Naive thymus-derived CD8-positive, alpha-beta T cell (primary cell): Measurements from ENCODE around the gene ACOXL. TPM values are rescaled to one million over a fixed set of nuclear protein-coding genes. Genes with fewer than 3 reads are reported as not detected.
A peak's percentile ranks its signal among the peaks of the same experiment; 100 is the strongest.

Experiments
- ATAC-seq, 2 donors: fragments of 150-1000 bp; cut with Tn5 transposase in 1 of 2; sonication (Bioruptor Pico), chemical (Tn5 transposase) in 1 of 2; 1 replicate in 1 of 2; 2 replicates in 1 of 2; pipeline ENCODE4 v1.10.0; 2021; ENCODE audit warnings: mild to moderate bottlenecking in 2 of 2, moderate library complexity in 2 of 2
- POLR2A ChIA-PET: fragments of 350-600 bp; sonication (Branson Sonifier 250); formaldehyde crosslinking; loops from one replicate; lab custom pipeline; 2021; ENCODE audit warnings: antibody characterized with exemption; lab: Charles Lee
- DNase-seq, 10 donors: peaks; one replicate each; pipeline versions ENCODE4 v3.0.0 to v3.0.0-alpha.2; 2020 to 2022
- H3K27ac Mint-ChIP-seq, 10 donors: one replicate each; pipeline ENCODE4 v1.8.0; 2020 to 2022; ENCODE audit warnings: mild to moderate bottlenecking in 10 of 10, mixed read lengths in 10 of 10, moderate library complexity in 4 of 10, inconsistent platforms in 1 of 10
- H3K27me3 Mint-ChIP-seq, 5 donors: one replicate each; pipeline ENCODE4 v1.8.0; 2021 to 2022; ENCODE audit warnings: mixed read lengths in 5 of 5
- H3K36me3 Mint-ChIP-seq, 3 donors: one replicate each; pipeline ENCODE4 v1.8.0; 2020 to 2022; ENCODE audit warnings: mixed read lengths in 3 of 3, mild to moderate bottlenecking in 2 of 3, inconsistent platforms in 1 of 3
- H3K4me1 Mint-ChIP-seq, 4 donors: one replicate each; pipeline ENCODE4 v1.8.0; 2021 to 2022; ENCODE audit warnings: mixed read lengths in 4 of 4
- H3K4me3 Mint-ChIP-seq, 10 donors: one replicate each; pipeline ENCODE4 v1.8.0; 2020 to 2022; ENCODE audit warnings: mild to moderate bottlenecking in 10 of 10, mixed read lengths in 10 of 10, moderate library complexity in 6 of 10, inconsistent platforms in 1 of 10
- H3K9me3 Mint-ChIP-seq, 9 donors: one replicate each; pipeline ENCODE4 v1.8.0; 2020 to 2022; ENCODE audit warnings: mixed read lengths in 9 of 9, mild to moderate bottlenecking in 3 of 9, inconsistent platforms in 1 of 9, moderate library complexity in 1 of 9
- polyA plus RNA-seq, 3 donors: library from polyadenylated mRNA; unstranded; fragments of 300-500 nt; fragmentation: Illumina TruSeq; gene quantifications; one replicate each; pipeline ENCODE4 v1.2.3, GENCODE V29; 2021
- total RNA-seq, 8 experiments: library from RNA in 2 of 8; stranded (reverse) in 2 of 8; gene quantifications; one replicate each; pipeline ENCODE4 v1.2.3 and lab custom pipeline; 2021 to 2026

ACOXL gene
- total and polyA plus RNA-seq, 5 experiments from 2014 or later = not detected

DNA sequence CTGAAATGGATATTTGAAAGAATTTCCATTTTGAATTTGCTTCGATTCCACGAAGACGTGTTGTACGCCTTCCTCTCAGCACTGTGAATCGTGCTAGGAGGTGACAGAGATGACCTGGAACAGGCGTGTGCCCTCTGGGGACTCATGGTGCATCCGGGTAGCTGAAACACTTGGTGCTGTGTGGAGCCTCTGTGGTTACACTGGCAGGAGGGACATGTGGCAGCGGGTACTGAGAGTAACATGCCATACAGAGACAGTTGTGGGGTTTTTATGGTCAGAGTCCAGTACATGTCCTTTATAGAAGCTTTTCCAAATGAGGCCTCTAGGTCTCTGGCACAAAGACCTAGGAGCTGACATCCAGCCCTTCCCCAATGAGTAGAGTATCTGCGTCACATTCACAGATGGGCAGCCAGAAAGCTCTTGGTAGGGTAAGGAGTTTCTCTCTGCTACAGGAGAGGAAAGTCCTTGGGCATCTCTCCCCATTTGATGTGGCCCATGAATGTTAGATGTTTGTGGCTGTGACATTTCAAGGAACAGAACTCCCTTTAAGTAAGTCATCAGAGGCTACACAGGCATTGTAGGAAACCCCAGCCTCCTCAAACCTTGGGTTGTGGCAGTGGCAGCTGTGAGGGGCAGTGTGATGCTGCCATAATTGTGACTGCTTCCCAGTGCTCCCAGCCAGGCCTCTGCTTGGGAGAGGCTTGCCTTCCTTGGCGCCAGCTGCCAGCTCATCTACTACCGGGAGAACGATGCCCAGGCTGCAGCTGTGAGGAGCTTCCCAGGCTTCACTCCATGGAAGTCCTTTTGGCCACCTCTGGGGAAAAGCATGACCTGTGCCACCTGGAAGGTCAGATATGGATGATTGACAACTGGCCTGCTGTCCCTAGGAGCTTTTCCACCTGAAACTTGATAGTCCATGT, 80.6 kb downstream of the ACOXL start:
- Mint-ChIP-seq H3K27ac (peak overlapping the region in 1 of 10 donors; percentile 60), H3K4me1 (peaks cover 0 to 17% (median 9%) of the 10 kb centered on the region in 4 donors), H3K27me3 (peaks cover 0 to 9% (median 3%) of the 10 kb centered on the region in 5 donors), H3K36me3 (no peaks in the 10 kb centered on the region), H3K9me3 (no peaks in the 10 kb centered on the region), H3K4me3 (no peak overlapping the region)
- DNase-seq (no peak), ATAC-seq (no peak)
- POLR2A ChIA-PET = interaction anchor here (0.5 to 1.7 kb wide), 5 partner anchors 9 to 307 kb away, joined by 3 to 5 read pairs (median 4); partner anchors contain the start of gene BCL2L11

DNA sequence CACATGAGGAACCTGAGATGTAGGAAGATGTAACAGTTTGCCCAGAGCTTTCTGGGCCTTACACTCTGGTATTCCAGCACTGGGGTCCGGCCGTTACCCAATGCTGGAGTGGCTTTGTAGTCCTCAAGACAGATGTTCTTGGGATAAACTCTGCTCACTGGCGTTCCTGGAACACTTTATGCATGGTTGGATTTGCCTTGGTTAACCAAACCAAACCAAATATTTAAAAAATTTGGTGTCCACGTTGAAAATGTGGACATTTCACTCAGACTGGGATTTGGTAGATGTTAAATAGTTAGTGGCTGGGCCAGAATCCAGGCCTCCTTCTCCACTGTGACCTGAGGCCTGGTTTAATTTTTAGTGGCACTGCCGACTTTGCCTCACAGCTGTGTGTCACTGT, 81.5 kb downstream of the ACOXL start:
- no peak overlapping the region for H3K27ac Mint-ChIP-seq
- no peak for ATAC-seq
- H3K4me3 Mint-ChIP-seq = no peak overlapping the region
- H3K9me3 Mint-ChIP-seq = no peaks in the 10 kb centered on the region
- peaks cover 0 to 3% (median 0%) of the 10 kb centered on the region in 5 donors for H3K27me3 Mint-ChIP-seq
- POLR2A ChIA-PET = interaction anchor here (1.3 to 1.7 kb wide), 2 partner anchors 8 to 307 kb away, joined by 3 to 5 read pairs; partner anchors contain the start of gene BCL2L11
- no peak for DNase-seq
- H3K36me3 Mint-ChIP-seq = no peaks in the 10 kb centered on the region
- H3K4me1 Mint-ChIP-seq = peaks cover 1 to 20% (median 9%) of the 10 kb centered on the region in 4 donors

DNA sequence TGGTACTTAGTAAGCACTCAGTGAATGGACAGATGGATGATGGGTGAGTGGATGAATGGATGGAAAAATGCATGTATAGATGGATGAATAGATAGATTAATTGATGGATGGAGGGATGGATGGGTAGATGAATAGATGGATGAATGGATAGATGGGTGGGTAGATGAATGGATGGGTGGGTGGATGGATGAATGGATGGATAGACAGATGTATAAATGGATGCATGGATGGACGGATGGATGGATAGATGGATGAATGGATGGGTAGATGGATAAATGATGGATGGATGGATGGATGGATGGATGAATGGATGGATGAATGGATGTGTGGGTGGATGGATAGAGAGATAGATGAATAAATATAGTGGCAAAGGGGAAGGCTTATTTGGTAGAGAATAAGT, 83.6 kb downstream of the ACOXL start:
- peaks cover 0 to 2% (median 0%) of the 10 kb centered on the region in 5 donors for H3K27me3 Mint-ChIP-seq

GRCh38 chr2:110816404-110817365, 84.3 kb downstream of the ACOXL start:
- POLR2A ChIA-PET = interaction anchor here (1.1 kb wide), 1 partner anchor 304 kb away, joined by 4 read pairs; the partner anchor contains the start of gene BCL2L11
- peaks cover 0 to 2% (median 0%) of the 10 kb centered on the region in 5 donors for H3K27me3 Mint-ChIP-seq
- H3K27ac Mint-ChIP-seq = no peak overlapping the region
- H3K4me1 Mint-ChIP-seq = peaks cover 15 to 29% (median 24%) of the 10 kb centered on the region in 4 donors
- H3K36me3 Mint-ChIP-seq = no peaks in the 10 kb centered on the region
- no peak overlapping the region for H3K4me3 Mint-ChIP-seq
- ATAC-seq = no peak
- DNase-seq = no peak
- H3K9me3 Mint-ChIP-seq = no peaks in the 10 kb centered on the region

More for the DNA sequence above, 83.6 kb downstream of the ACOXL start:
- Mint-ChIP-seq H3K36me3 (no peaks in the 10 kb centered on the region), H3K9me3 (no peaks in the 10 kb centered on the region), H3K27ac (no peak overlapping the region), H3K4me1 (peaks cover 15 to 35% (median 26%) of the 10 kb centered on the region in 4 donors), H3K4me3 (no peak overlapping the region)
- DNase-seq (no peak), ATAC-seq (no peak)
- POLR2A ChIA-PET = no interaction called here

- POLR2A ChIA-PET = interaction anchor here (0.6 kb wide), 1 partner anchor 301 kb away, joined by 4 read pairs; the partner anchor contains the start of gene BCL2L11
- peaks cover 0 to 9% (median 4%) of the 10 kb centered on the region in 9 donors for H3K9me3 Mint-ChIP-seq
- peaks cover 0 to 2% (median 0%) of the 10 kb centered on the region in 5 donors for H3K27me3 Mint-ChIP-seq
- no peak overlapping the region for H3K4me3 Mint-ChIP-seq
- DNase-seq (no peak), ATAC-seq (no peak)
- H3K4me1 Mint-ChIP-seq = peaks cover 15 to 18% (median 18%) of the 10 kb centered on the region in 4 donors
- peak overlapping the region in 3 of 10 donors; percentile 19 to 67 (median 23) for H3K27ac Mint-ChIP-seq
- H3K36me3 Mint-ChIP-seq = peaks cover 0 to 5% (median 4%) of the 10 kb centered on the region in 3 donors
These were observed 86.6 kb downstream of the ACOXL start for GRCh38 chr2:110818767-110819481.

- Mint-ChIP-seq H3K4me3 (no peak overlapping the region), H3K4me1 (peaks cover 15 to 18% (median 18%) of the 10 kb centered on the region in 4 donors), H3K9me3 (peaks cover 0 to 17% (median 4%) of the 10 kb centered on the region in 9 donors), H3K27me3 (peaks cover 0 to 2% (median 0%) of the 10 kb centered on the region in 5 donors), H3K36me3 (peaks cover 0 to 12% (median 6%) of the 10 kb centered on the region in 3 donors), H3K27ac (no peak overlapping the region)
- DNase-seq (no peak), ATAC-seq (no peak)
- POLR2A ChIA-PET = no interaction called here
These were observed 87.3 kb downstream of the ACOXL start for GRCh38 chr2:110819711-110820110.

- Mint-ChIP-seq H3K27me3 (peaks cover 0 to 2% (median 0%) of the 10 kb centered on the region in 5 donors), H3K4me3 (no peak overlapping the region), H3K36me3 (peaks cover 0 to 15% (median 9%) of the 10 kb centered on the region in 3 donors), H3K27ac (peak overlapping the region in 2 of 10 donors; percentile 14 to 30), H3K9me3 (peaks cover 0 to 19% (median 8%) of the 10 kb centered on the region in 9 donors), H3K4me1 (peaks cover 15 to 18% (median 18%) of the 10 kb centered on the region in 4 donors)
- ATAC-seq (no peak), DNase-seq (no peak)
- POLR2A ChIA-PET = no interaction called here
These were observed 87.8 kb downstream of the ACOXL start for GRCh38 chr2:110820128-110820527.

- DNase-seq (no peak), ATAC-seq (no peak)
- POLR2A ChIA-PET = interaction anchor here (0.7 to 1.4 kb wide), 2 partner anchors 10 to 31 kb away, joined by 3 to 4 read pairs; no protein-coding TSS in a partner anchor
- Mint-ChIP-seq H3K27me3 (peaks cover 0 to 2% (median 0%) of the 10 kb centered on the region in 5 donors), H3K27ac (no peak overlapping the region), H3K4me1 (peaks cover 25 to 34% (median 29%) of the 10 kb centered on the region in 4 donors), H3K36me3 (peaks cover 0 to 19% (median 9%) of the 10 kb centered on the region in 3 donors), H3K4me3 (no peak overlapping the region), H3K9me3 (peaks cover 0 to 24% (median 11%) of the 10 kb centered on the region in 9 donors)
These were observed 90.8 kb downstream of the ACOXL start for GRCh38 chr2:110823165-110823564.

- DNase-seq (peak in 2 of 10 donors; percentile 12 to 28), ATAC-seq (peak in 1 of 2 donors; percentile 88)
- peaks cover 7 to 22% (median 16%) of the 10 kb centered on the region in 4 donors for H3K4me1 Mint-ChIP-seq
- peaks cover 0 to 3% (median 0%) of the 10 kb centered on the region in 5 donors for H3K27me3 Mint-ChIP-seq
- peaks cover 0 to 19% (median 9%) of the 10 kb centered on the region in 3 donors for H3K36me3 Mint-ChIP-seq
- peaks cover 0 to 24% (median 11%) of the 10 kb centered on the region in 9 donors for H3K9me3 Mint-ChIP-seq
- POLR2A ChIA-PET = interaction anchor here (0.8 kb wide), 1 partner anchor 20 kb away, joined by 3 read pairs; no protein-coding TSS in a partner anchor
- peak overlapping the region in 5 of 10 donors; percentile 22 to 89 (median 80) for H3K27ac Mint-ChIP-seq
- peak overlapping the region in 4 of 10 donors; percentile 8 to 69 (median 50) for H3K4me3 Mint-ChIP-seq
These were observed 95.1 kb downstream of the ACOXL start for GRCh38 chr2:110827511-110827910.

GRCh38 chr2:110828330-110828729, 96.0 kb downstream of the ACOXL start:
- Mint-ChIP-seq H3K4me3 (no peak overlapping the region), H3K36me3 (peaks cover 0 to 19% (median 9%) of the 10 kb centered on the region in 3 donors), H3K9me3 (peaks cover 0 to 23% (median 11%) of the 10 kb centered on the region in 9 donors), H3K4me1 (peaks cover 7 to 22% (median 16%) of the 10 kb centered on the region in 4 donors), H3K27ac (no peak overlapping the region), H3K27me3 (peaks cover 0 to 3% (median 0%) of the 10 kb centered on the region in 5 donors)
- POLR2A ChIA-PET = no interaction called here
- no peak for DNase-seq
- ATAC-seq = no peak
